Breast epithelium (tissue), 3 donors: ENCODE data around the gene SDK1.

Source experiments
- POLR2A ChIP-seq: fragments of 450-650 bp; IDR thresholded peaks from one replicate; pipeline ENCODE4 v1.6.1; 2016; ENCODE audit warnings: antibody characterized with exemption, mild to moderate bottlenecking, moderate library complexity
- TF ChIP-seq, protein P1 (sequence below), 3 donors: fragments of 450-650 bp; IDR thresholded peaks; one replicate each; pipeline ENCODE4 v1.5.1; 2016 to 2017; ENCODE audit warnings: antibody characterized with exemption in 3 of 3, mild to moderate bottlenecking in 3 of 3, moderate library complexity in 3 of 3

DNA sequence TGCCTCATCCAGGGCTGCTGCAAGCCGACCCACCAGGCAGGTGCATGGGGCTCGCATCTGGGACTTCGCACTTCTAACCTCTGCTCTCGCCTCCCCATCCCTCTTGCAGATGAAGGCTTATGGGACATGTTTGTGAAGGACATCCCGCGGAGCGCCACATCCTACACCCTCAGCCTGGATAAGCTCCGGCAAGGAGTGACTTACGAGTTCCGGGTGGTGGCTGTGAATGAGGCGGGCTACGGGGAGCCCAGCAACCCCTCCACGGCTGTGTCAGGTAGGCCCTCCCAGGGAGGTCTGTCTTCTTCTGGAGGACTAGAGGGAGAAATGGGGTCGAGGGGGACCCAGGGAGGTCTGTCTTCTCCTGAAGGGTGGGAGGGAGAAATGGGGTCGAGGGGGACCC is 932.1 kb downstream of the SDK1 start:
- TF ChIP-seq, protein P1, sequence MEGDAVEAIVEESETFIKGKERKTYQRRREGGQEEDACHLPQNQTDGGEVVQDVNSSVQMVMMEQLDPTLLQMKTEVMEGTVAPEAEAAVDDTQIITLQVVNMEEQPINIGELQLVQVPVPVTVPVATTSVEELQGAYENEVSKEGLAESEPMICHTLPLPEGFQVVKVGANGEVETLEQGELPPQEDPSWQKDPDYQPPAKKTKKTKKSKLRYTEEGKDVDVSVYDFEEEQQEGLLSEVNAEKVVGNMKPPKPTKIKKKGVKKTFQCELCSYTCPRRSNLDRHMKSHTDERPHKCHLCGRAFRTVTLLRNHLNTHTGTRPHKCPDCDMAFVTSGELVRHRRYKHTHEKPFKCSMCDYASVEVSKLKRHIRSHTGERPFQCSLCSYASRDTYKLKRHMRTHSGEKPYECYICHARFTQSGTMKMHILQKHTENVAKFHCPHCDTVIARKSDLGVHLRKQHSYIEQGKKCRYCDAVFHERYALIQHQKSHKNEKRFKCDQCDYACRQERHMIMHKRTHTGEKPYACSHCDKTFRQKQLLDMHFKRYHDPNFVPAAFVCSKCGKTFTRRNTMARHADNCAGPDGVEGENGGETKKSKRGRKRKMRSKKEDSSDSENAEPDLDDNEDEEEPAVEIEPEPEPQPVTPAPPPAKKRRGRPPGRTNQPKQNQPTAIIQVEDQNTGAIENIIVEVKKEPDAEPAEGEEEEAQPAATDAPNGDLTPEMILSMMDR (IDR thresholded peaks at IDR 0.05): no peak
- no peak for TF ChIP-seq POLR2A
